GM20000 (cell line): ENCODE measurements around the gene JAKMIP1.

Source experiments
- DNase-seq: peaks from one replicate; pipeline ENCODE4 v3.0.0; 2012; ENCODE audit warnings: low spot score
- TF ChIP-seq, protein P1 (sequence below): IDR thresholded peaks from 2 replicates; pipeline ENCODE4 v1.5.1; 2012; ENCODE audit warnings: mild to moderate bottlenecking, control low read depth; ENCODE audit errors: extremely low read depth, missing control alignments

JAKMIP1 gene

GRCh38 chr4:6177587-6178197, 22.7 kb downstream of the JAKMIP1 start:
- TF ChIP-seq, protein P1, sequence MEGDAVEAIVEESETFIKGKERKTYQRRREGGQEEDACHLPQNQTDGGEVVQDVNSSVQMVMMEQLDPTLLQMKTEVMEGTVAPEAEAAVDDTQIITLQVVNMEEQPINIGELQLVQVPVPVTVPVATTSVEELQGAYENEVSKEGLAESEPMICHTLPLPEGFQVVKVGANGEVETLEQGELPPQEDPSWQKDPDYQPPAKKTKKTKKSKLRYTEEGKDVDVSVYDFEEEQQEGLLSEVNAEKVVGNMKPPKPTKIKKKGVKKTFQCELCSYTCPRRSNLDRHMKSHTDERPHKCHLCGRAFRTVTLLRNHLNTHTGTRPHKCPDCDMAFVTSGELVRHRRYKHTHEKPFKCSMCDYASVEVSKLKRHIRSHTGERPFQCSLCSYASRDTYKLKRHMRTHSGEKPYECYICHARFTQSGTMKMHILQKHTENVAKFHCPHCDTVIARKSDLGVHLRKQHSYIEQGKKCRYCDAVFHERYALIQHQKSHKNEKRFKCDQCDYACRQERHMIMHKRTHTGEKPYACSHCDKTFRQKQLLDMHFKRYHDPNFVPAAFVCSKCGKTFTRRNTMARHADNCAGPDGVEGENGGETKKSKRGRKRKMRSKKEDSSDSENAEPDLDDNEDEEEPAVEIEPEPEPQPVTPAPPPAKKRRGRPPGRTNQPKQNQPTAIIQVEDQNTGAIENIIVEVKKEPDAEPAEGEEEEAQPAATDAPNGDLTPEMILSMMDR, result no peak
- DNase-seq, result no peak

DNA sequence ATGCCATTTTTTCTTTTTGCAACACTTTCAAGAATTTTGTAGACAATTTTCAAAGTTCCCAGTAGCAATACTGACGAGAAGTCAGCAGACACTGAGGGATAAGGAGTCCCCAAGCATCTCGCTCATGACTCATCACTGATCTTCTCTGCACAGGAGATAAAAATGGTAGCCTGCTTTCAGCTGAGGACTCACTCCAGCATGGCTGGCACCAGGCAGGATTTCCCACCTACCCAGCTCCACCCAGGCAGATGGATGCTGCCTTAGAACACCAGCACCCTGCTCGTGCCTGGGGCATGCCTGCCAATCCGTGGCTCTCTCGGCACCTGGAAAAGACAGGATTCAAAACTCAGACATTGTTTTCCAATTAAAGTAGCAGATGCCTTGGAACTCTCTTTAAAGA, 24.9 kb downstream of the JAKMIP1 start:
- TF ChIP-seq, protein P1, result no peak
- DNase-seq, result no peak

GRCh38 chr4:6172927-6173200, 27.5 kb downstream of the JAKMIP1 start:
- DNase-seq, result no peak
- TF ChIP-seq, protein P1, result no peak

GRCh38 chr4:6172093-6172926, 28.0 kb downstream of the JAKMIP1 start:
- DNase-seq, result no peak
- TF ChIP-seq, protein P1, result no peak

DNA sequence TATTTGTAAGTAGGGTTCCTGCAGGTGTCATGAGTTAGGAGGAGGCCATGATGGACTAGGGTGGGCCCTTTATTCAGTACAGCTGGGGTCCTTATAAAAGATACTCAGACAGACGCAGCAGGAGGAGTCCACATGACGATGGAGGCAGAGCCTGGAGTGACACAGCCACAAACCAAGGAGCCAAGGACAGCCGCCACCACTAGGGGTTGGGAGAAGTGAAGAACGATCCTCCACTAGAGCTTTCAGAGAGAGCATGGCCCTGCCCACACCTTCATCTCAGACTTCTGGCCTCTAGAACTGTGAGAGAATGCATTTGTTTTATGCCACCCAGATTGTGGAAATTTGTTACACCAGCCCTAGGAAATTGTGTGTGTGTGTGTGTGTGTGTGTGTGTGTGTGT, 31.1 kb downstream of the JAKMIP1 start:
- TF ChIP-seq, protein P1, result no peak
- no peak for DNase-seq

DNA sequence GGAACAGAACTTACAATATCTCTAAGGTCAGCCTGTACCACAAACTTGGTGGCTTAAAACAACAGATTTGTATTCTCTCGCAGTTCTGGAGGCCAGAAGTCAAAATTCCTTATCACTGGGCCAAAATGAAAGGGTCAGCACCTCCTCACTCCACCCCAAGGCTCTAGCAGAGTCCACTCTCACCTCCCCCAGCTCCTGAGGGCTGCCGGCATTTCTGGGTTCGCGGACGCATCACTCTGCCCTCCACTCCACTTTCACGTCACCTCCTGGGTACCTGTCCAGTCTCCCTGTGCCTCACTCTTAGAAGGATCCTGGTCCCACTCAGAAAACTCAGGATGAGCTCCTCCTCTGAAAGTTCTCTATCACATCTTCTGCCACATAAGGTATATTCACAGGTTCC, 34.6 kb downstream of the JAKMIP1 start:
- no peak for DNase-seq
- TF ChIP-seq, protein P1, result no peak

- no peak for DNase-seq
- TF ChIP-seq, protein P1, result no peak
Observed at GRCh38 chr4:6162885-6163284, 37.5 kb downstream of the JAKMIP1 start.
